ENCODE results near the gene RAD51B. TPM values are rescaled to one million over a fixed set of nuclear protein-coding genes. Genes with fewer than 3 reads are reported as not detected.

The RAD51B gene
- total and polyA plus RNA-seq, 9 donors: 21.6 to 70.1 (median 35.1) TPM

GRCh38 chr14:68407825-68408224, 588.2 kb downstream of the RAD51B start:
- 91 to 98% (median 96%) methylated on average over 1 of the region's 1 CpG for WGBS, 3 donors
- peaks cover 15% of the 10 kb centered on the region for H3K4me1 ChIP-seq (ENCODE audit: insufficient read depth)
- no peaks in the 10 kb centered on the region for H3K27me3 ChIP-seq
- no peak for DNase-seq
- H3K36me3 ChIP-seq: no peaks in the 10 kb centered on the region
- no peaks in the 10 kb centered on the region for H3K9me3 ChIP-seq
- intact Hi-C loops (cut with DNase I): loop anchor here in 1 of 4 donors (10.0 kb wide), 1 partner anchor 247 kb away; no protein-coding TSS in a partner anchor
- no peak overlapping the region for H3K4me3 ChIP-seq
- TF ChIP-seq EP300 (IDR thresholded peaks at IDR 0.05): no peak
- no peak for TF ChIP-seq POLR2A (IDR thresholded peaks at IDR 0.05)
- TF ChIP-seq CTCF (IDR thresholded peaks at IDR 0.05): no peak
- no peak overlapping the region for H3K27ac ChIP-seq

GRCh38 chr14:68408680-68409079, 589.1 kb downstream of the RAD51B start:
- TF ChIP-seq CTCF (IDR thresholded peaks at IDR 0.05) (no peak), EP300 (IDR thresholded peaks at IDR 0.05) (no peak), POLR2A (IDR thresholded peaks at IDR 0.05) (no peak)

GRCh38 chr14:68409387-68409786, 589.8 kb downstream of the RAD51B start:
- DNase-seq: no peak
- no peak for TF ChIP-seq EP300 (IDR thresholded peaks at IDR 0.05)
- TF ChIP-seq CTCF (IDR thresholded peaks at IDR 0.05): no peak
- no peak for TF ChIP-seq POLR2A (IDR thresholded peaks at IDR 0.05)
- Histone ChIP-seq H3K4me3 (no peak overlapping the region), H3K27me3 (no peaks in the 10 kb centered on the region), H3K27ac (no peak overlapping the region), H3K4me1 (ENCODE audit: insufficient read depth) (peaks cover 15% of the 10 kb centered on the region), H3K9me3 (no peaks in the 10 kb centered on the region), H3K36me3 (no peaks in the 10 kb centered on the region)
- intact Hi-C loops (cut with DNase I): loop anchor here in 1 of 4 donors (10.0 kb wide), 1 partner anchor 245 kb away; no protein-coding TSS in a partner anchor

More at GRCh38 chr14:68408680-68409079, 589.1 kb downstream of the RAD51B start:
- no peak overlapping the region for H3K27ac ChIP-seq
- H3K4me1 ChIP-seq (ENCODE audit: insufficient read depth): peaks cover 13% of the 10 kb centered on the region
- H3K9me3 ChIP-seq: no peaks in the 10 kb centered on the region
- 96 to 97% (median 96%) methylated on average over 4 of the region's 4 CpGs for WGBS, 3 donors
- H3K36me3 ChIP-seq: no peaks in the 10 kb centered on the region
- H3K27me3 ChIP-seq: no peaks in the 10 kb centered on the region
- intact Hi-C loops (cut with DNase I): loop anchor here in 1 of 4 donors (10.0 kb wide), 1 partner anchor 246 kb away; no protein-coding TSS in a partner anchor
- H3K4me3 ChIP-seq: no peak overlapping the region
- DNase-seq: no peak

GRCh38 chr14:68412505-68413465, 593.2 kb downstream of the RAD51B start:
- Histone ChIP-seq H3K27ac (peak overlapping the region in 1 of 2 donors; percentile 77), H3K4me3 (no peak overlapping the region), H3K4me1 (ENCODE audit: insufficient read depth) (peaks cover 24% of the 10 kb centered on the region), H3K9me3 (no peaks in the 10 kb centered on the region), H3K36me3 (no peaks in the 10 kb centered on the region), H3K27me3 (no peaks in the 10 kb centered on the region)
- TF ChIP-seq CTCF (IDR thresholded peaks at IDR 0.05) (no peak), EP300 (IDR thresholded peaks at IDR 0.05) (no peak), POLR2A (IDR thresholded peaks at IDR 0.05) (no peak)
- 89 to 93% (median 91%) methylated on average over 4 of the region's 4 CpGs for WGBS, 3 donors
- no peak for DNase-seq
- intact Hi-C loops (cut with DNase I): loop anchor here in 1 of 4 donors (10.0 kb wide), 1 partner anchor 102 kb away; no protein-coding TSS in a partner anchor

All from ovary (tissue), 9 donors.